GM12892 (cell line): Measurements from ENCODE around the gene GALNT1.

Experiments
- POLR2A ChIP-seq: IDR thresholded peaks from 2 replicates; pipeline ENCODE4 v1.6.1; 2011; ENCODE audit warnings: low read depth, low read length, control low read depth
- POLR2AphosphoS5 ChIP-seq: IDR thresholded peaks from 2 replicates; pipeline ENCODE4 v1.6.1; 2011; ENCODE audit warnings: low read depth, low read length, control low read depth
- TAF1 ChIP-seq: IDR thresholded peaks from 2 replicates; pipeline ENCODE4 v1.6.1; 2011; ENCODE audit warnings: low read depth, mild to moderate bottlenecking, control low read depth, low read length, borderline replicate concordance

- TF ChIP-seq POLR2AphosphoS5 (no peak), TAF1 (no peak), POLR2A (no peak)
Observed at GRCh38 chr18:35634323-35634722, 52.8 kb downstream of the GALNT1 start.
